Skeletal muscle satellite cell (primary cell): ENCODE results near the gene NEU2.

Experiments used
- H3K27me3 ChIP-seq: 2 replicates; pipeline ENCODE4 v1.7.0; 2013; ENCODE audit warnings: low read length; ENCODE audit not compliant: control insufficient read depth, insufficient read depth
- H3K36me3 ChIP-seq: 2 replicates; pipeline ENCODE4 v1.7.0; 2013; ENCODE audit warnings: mild to moderate bottlenecking, control low read depth, low read length; ENCODE audit not compliant: insufficient read depth
- H3K4me1 ChIP-seq: 2 replicates; pipeline ENCODE4 v1.7.0; 2013; ENCODE audit warnings: low read length; ENCODE audit not compliant: control insufficient read depth, insufficient read depth
- H3K4me2 ChIP-seq: 2 replicates; pipeline ENCODE4 v1.7.0; 2013; ENCODE audit warnings: mild to moderate bottlenecking, low read length
- H3K4me3 ChIP-seq: 2 replicates; pipeline ENCODE4 v1.7.0; 2013; ENCODE audit warnings: low read length
- H3K9ac ChIP-seq: 2 replicates; pipeline ENCODE4 v1.7.0; 2013; ENCODE audit warnings: mild to moderate bottlenecking, low read depth, low read length, moderate library complexity
- H3K9me3 ChIP-seq: replicated peaks from 2 replicates; pipeline ENCODE4 v1.7.0; 2013; ENCODE audit warnings: mild to moderate bottlenecking, control low read depth, low read length

The NEU2 gene

DNA sequence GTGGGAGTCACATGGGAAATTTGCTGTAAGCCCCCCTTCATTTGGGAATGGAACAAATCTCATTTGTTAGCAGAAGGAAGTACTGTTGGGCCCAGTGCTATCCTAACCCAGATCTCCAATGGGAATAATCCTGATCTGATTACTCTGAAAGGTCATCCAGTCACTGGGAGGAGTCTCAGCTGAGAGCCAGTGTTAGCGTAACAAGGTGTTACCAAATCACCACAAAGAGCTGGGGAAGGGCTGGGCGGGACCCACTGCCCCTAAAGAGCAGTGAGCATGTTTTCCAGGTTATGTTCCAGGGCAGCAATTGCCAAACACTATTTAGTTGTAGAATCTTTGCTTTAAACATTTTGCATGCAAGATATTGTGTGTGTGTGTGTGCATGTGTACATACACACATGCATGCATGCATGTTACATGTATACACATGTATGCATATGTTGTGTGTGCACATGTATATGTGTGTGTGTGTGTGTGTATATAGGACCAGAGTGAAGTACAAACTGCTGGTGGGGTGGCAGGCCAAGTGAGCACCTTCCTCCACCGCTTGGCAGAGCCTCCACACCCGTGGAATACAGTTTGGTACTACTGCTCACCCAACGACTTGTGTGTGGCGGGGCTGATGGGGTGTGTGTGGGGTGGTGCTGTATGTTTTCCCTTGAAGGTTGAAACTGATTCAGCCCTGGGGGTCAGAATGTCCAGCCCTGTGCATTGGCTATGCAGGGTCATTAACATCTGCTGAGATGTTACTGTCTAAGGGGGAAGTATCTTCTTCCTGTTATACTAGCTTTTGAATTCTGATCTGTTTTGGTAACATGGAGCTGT is 42.9 kb downstream of the NEU2 start:
- H3K4me1 ChIP-seq, result no peaks in the 10 kb centered on the region

GRCh38 chr2:233075966-233076339 is 43.5 kb downstream of the NEU2 start:
- Histone ChIP-seq H3K4me1 (no peaks in the 10 kb centered on the region), H3K36me3 (no peaks in the 10 kb centered on the region), H3K27me3 (peaks cover 25% of the 10 kb centered on the region), H3K9me3 (no peaks in the 10 kb centered on the region), H3K4me2 (no peak overlapping the region), H3K4me3 (no peak overlapping the region), H3K9ac (no peak overlapping the region)

More for the DNA sequence above, 42.9 kb downstream of the NEU2 start:
- H3K4me2 ChIP-seq, result no peak overlapping the region
- H3K4me3 ChIP-seq, result no peak overlapping the region
- H3K27me3 ChIP-seq, result peaks cover 22% of the 10 kb centered on the region
- H3K36me3 ChIP-seq, result no peaks in the 10 kb centered on the region
- no peaks in the 10 kb centered on the region for H3K9me3 ChIP-seq
- H3K9ac ChIP-seq, result no peak overlapping the region

GRCh38 chr2:233076749-233077148 is 44.3 kb downstream of the NEU2 start:
- Histone ChIP-seq H3K4me2 (no peak overlapping the region), H3K9ac (no peak overlapping the region), H3K4me1 (no peaks in the 10 kb centered on the region), H3K27me3 (peaks cover 25% of the 10 kb centered on the region), H3K36me3 (no peaks in the 10 kb centered on the region), H3K9me3 (no peaks in the 10 kb centered on the region), H3K4me3 (no peak overlapping the region)

GRCh38 chr2:233079473-233079877 is 47.0 kb downstream of the NEU2 start:
- peaks cover 20% of the 10 kb centered on the region for H3K27me3 ChIP-seq
- H3K36me3 ChIP-seq, result no peaks in the 10 kb centered on the region
- no peak overlapping the region for H3K9ac ChIP-seq
- H3K9me3 ChIP-seq, result no peaks in the 10 kb centered on the region
- no peak overlapping the region for H3K4me3 ChIP-seq
- no peak overlapping the region for H3K4me2 ChIP-seq
- no peaks in the 10 kb centered on the region for H3K4me1 ChIP-seq

DNA sequence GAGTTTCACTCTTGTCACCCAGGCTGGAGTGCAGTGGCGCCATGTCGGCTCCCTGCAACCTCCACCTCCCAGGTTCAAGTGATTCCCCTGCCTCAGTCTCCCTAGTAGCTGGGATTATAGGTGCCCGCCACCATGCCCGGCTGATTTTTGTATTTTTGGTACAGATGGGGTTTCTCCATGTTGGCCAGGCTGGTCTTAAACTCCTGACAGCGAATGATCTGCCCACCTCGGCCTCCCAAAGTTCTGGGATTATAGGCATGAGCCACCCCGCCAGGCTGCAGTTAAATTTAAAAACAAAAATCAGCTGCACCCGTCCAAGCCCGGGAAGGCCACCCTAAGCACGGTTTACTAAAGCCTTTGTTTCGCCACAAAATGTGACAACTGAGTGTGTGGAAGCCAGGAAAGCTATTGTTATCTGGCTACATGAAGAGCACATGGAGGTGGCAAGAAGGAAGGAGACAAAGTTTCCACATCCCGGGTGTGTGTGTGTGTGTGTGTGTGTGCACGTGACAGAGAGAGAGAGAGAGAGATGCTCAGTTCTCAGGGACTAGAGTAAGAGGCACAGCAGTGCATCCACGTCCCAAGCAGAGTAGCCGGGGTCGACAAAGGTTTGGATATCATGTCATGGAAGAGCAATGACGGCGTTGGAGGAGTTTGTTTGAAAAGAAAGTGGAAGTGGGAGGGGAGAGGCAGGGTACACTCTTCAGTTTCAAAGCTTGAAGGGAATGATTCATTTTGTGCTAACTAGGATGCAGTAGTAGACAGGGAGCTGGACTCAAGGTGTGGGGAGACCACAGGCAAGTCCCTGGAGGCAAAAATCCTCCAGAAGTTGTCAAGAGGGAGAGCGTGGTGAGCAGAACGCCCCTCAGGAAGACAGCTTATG is 47.7 kb downstream of the NEU2 start:
- Histone ChIP-seq H3K4me1 (no peaks in the 10 kb centered on the region), H3K9ac (no peak overlapping the region), H3K27me3 (peaks cover 13% of the 10 kb centered on the region), H3K36me3 (no peaks in the 10 kb centered on the region), H3K4me2 (no peak overlapping the region), H3K4me3 (no peak overlapping the region), H3K9me3 (no peaks in the 10 kb centered on the region)

GRCh38 chr2:233080836-233081229 is 48.4 kb downstream of the NEU2 start:
- no peak overlapping the region for H3K9ac ChIP-seq
- peaks cover 13% of the 10 kb centered on the region for H3K27me3 ChIP-seq
- no peaks in the 10 kb centered on the region for H3K36me3 ChIP-seq
- H3K9me3 ChIP-seq, result no peaks in the 10 kb centered on the region
- no peak overlapping the region for H3K4me3 ChIP-seq
- H3K4me1 ChIP-seq, result no peaks in the 10 kb centered on the region
- no peak overlapping the region for H3K4me2 ChIP-seq

DNA sequence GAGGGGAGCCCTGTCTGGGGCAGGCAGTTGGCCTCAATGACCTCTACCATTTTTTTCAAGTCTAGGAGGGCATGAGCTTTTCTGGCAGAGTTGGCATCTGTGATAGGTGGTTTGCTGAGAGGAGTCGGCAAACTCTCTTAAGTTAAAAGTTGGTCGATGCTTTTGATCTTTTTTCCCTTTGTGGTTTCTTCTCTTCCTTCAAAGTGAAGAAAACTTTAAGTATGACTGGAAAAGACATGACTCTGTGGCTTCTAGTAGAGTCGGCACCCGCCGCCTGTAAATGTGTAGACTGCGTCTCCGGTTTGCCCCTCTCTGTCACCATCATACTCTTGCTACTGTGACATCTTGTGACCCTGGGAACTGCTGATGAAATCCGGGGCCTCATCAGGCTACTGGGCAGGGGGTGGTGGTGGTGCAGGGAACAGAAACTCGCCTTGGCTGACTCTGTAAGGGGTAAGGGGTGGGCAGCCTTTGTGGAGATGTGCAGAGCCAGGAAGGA is 48.8 kb downstream of the NEU2 start:
- no peaks in the 10 kb centered on the region for H3K4me1 ChIP-seq

GRCh38 chr2:233081731-233082221 is 49.3 kb downstream of the NEU2 start:
- peaks cover 11% of the 10 kb centered on the region for H3K27me3 ChIP-seq
- no peak overlapping the region for H3K4me2 ChIP-seq
- no peak overlapping the region for H3K9ac ChIP-seq
- H3K9me3 ChIP-seq, result no peaks in the 10 kb centered on the region
- H3K4me3 ChIP-seq, result no peak overlapping the region
- no peaks in the 10 kb centered on the region for H3K36me3 ChIP-seq
- peaks cover 1% of the 10 kb centered on the region for H3K4me1 ChIP-seq

More for the DNA sequence above, 48.8 kb downstream of the NEU2 start:
- Histone ChIP-seq H3K9me3 (no peaks in the 10 kb centered on the region), H3K27me3 (peaks cover 13% of the 10 kb centered on the region), H3K36me3 (no peaks in the 10 kb centered on the region), H3K4me3 (no peak overlapping the region), H3K9ac (no peak overlapping the region), H3K4me2 (no peak overlapping the region)

DNA sequence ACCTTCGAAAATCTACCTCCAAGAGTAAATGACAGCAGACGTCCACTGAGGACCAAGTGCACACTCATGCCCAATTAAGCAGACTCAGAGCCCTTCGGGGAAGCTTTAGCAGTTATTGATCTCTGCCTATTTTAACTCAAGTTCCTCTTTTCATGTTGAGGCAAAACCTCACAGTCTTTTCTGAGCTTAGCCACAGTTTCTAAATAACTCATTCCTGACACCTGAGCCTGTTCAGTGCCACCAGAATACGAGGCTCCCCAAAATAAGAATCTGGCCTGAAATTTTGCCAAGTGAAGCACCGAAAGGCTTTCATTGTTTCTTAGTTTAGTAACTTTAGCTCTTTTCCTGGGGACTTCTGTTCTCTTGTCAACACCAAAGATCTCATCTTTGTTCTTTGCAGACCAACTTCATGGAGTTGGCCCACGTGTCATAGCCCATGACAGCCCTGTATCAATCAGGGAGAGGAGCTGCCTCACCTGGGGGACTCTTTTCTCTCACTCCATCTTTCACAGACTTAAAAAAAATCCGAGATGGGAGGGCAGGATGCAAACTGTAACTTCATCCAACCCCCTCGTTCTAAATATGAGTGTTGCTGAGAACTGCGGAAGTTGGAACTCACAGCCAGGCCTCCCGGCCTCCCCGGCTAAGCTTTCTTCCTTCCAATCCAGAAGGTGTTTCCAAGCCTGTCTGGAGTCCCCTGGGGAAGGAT is 49.9 kb downstream of the NEU2 start:
- H3K27me3 ChIP-seq, result peaks cover 10% of the 10 kb centered on the region
- H3K9ac ChIP-seq, result no peak overlapping the region
- peaks cover 4% of the 10 kb centered on the region for H3K4me1 ChIP-seq
- no peak overlapping the region for H3K4me2 ChIP-seq
- no peaks in the 10 kb centered on the region for H3K9me3 ChIP-seq
- H3K4me3 ChIP-seq, result no peak overlapping the region
- no peaks in the 10 kb centered on the region for H3K36me3 ChIP-seq

DNA sequence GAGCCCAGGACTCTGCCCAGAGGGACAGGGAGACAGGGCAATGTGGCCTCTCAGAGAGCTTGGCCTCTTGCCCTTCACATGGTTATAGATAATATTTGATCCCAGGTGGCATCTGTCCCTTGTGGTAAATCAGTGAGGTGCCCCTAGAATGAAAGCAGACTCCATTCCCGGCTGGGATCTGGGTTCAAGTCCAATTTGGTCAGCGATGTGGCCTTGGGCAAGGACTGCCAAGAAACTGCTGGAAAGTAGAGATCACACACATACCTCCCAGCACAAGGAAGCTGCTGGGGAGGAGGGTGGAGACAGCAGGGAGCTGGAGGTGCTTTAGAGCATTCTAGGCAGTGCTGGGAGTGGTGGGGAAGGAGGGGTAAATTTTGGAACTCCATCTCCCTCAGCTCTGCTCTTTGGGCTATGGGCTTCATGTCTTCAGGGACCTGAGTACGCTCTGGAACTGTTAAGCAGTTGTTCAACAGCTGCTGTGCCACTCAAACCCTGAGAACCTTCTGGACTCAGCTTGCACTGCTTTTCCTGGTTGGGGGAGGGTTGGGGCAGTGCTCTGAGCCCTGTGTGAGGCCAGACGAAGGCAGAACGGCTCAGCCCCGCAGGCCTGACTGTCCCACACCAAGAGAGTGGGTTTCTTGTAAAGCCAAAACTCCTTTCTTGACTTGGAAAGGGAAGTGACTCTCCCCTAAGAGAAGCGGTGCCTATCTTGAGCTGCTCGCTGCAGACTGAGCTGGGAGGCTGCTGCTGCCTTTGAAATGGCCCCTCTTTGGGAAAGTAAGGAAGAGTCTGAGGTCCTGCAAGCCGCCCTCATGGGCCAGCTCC is 50.7 kb downstream of the NEU2 start:
- H3K9me3 ChIP-seq, result no peaks in the 10 kb centered on the region
- no peak overlapping the region for H3K4me3 ChIP-seq
- H3K4me1 ChIP-seq, result peaks cover 4% of the 10 kb centered on the region
- H3K4me2 ChIP-seq, result no peak overlapping the region
- no peak overlapping the region for H3K9ac ChIP-seq
- peaks cover 10% of the 10 kb centered on the region for H3K27me3 ChIP-seq
- no peaks in the 10 kb centered on the region for H3K36me3 ChIP-seq
